Brain microvascular endothelial cell (primary cell): ENCODE measurements around the gene GREB1.

Experiments
- DNase-seq: peaks from one replicate; pipeline ENCODE4 v3.0.0-alpha.2; 2020
- H3K27ac ChIP-seq: fragments of 250-450 bp; sonication (Bioruptor Pico); 2 replicates; pipeline ENCODE4 v1.5.1; 2020; ENCODE audit warnings: mild to moderate bottlenecking, moderate library complexity
- H3K27me3 ChIP-seq: fragments of 250-450 bp; sonication (Bioruptor Pico); replicated peaks from 2 replicates; pipeline ENCODE4 v1.5.1; 2020; ENCODE audit warnings: mild to moderate bottlenecking
- H3K36me3 ChIP-seq: fragments of 250-450 bp; sonication (Bioruptor Pico); replicated peaks from 2 replicates; pipeline ENCODE4 v1.5.1; 2020; ENCODE audit warnings: mild to moderate bottlenecking
- H3K4me3 ChIP-seq: 2 replicates; pipeline ENCODE4 v1.5.1; 2011; ENCODE audit warnings: low read depth, mild to moderate bottlenecking, control low read depth, low read length, moderate library complexity
- in situ Hi-C: cut with HindIII; loops from 2 replicates; pipeline ENCODE4 v1.10.0; 2017; ENCODE audit warnings: low sequenced_read_pairs, low pct_ligation_motif_present
- TF ChIP-seq, protein P1 (sequence below): IDR thresholded peaks from 2 replicates; pipeline ENCODE4 v1.5.1; 2011; ENCODE audit warnings: low read depth, mild to moderate bottlenecking, moderate library complexity, low read length, control low read depth, inconsistent platforms; ENCODE audit errors: missing control alignments

Gene GREB1

GRCh38 chr2:11499081-11499743, 34.6 kb upstream of the GREB1 start:
- no peak overlapping the region for H3K4me3 ChIP-seq
- peaks cover 2% of the 10 kb centered on the region for H3K27me3 ChIP-seq
- H3K27ac ChIP-seq: no peak overlapping the region
- in situ Hi-C loops: no loop called here
- TF ChIP-seq, protein P1, sequence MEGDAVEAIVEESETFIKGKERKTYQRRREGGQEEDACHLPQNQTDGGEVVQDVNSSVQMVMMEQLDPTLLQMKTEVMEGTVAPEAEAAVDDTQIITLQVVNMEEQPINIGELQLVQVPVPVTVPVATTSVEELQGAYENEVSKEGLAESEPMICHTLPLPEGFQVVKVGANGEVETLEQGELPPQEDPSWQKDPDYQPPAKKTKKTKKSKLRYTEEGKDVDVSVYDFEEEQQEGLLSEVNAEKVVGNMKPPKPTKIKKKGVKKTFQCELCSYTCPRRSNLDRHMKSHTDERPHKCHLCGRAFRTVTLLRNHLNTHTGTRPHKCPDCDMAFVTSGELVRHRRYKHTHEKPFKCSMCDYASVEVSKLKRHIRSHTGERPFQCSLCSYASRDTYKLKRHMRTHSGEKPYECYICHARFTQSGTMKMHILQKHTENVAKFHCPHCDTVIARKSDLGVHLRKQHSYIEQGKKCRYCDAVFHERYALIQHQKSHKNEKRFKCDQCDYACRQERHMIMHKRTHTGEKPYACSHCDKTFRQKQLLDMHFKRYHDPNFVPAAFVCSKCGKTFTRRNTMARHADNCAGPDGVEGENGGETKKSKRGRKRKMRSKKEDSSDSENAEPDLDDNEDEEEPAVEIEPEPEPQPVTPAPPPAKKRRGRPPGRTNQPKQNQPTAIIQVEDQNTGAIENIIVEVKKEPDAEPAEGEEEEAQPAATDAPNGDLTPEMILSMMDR: no peak
- DNase-seq: no peak
- H3K36me3 ChIP-seq: no peaks in the 10 kb centered on the region

- Histone ChIP-seq H3K4me3 (no peak overlapping the region), H3K27me3 (peaks cover 2% of the 10 kb centered on the region), H3K27ac (no peak overlapping the region), H3K36me3 (no peaks in the 10 kb centered on the region)
- DNase-seq: no peak
- TF ChIP-seq, protein P1: no peak
- in situ Hi-C loops: no loop called here
These were observed 33.0 kb upstream of the GREB1 start for GRCh38 chr2:11500702-11501303.

DNA sequence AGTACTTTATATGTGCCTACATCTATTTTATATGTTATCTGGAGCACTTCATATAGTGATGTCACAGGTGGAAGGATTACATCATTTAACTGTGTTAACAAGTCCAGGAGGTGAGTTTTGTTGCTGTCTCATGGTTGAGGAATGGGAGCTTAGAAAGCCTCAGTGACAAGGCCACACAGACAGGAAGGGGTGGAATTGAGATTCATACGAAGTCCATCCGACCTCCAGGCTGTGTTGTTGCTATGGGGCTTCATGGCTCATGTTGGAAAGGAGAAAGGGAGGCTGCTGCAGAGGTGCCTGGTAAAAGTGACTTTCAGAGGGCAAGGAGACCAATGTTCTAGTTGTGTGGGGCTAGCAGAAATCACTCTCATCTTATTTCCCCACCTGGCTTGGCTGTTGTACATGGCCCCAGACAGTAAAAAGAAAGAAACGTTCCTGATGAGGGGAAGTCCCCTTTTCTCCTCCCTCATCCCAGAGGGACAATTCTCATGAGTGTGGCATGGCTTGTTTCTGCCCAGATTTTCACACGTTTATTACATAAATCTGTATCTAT, 31.0 kb upstream of the GREB1 start:
- Histone ChIP-seq H3K4me3 (no peak overlapping the region), H3K27ac (no peak overlapping the region), H3K27me3 (peaks cover 2% of the 10 kb centered on the region), H3K36me3 (no peaks in the 10 kb centered on the region)
- in situ Hi-C loops: no loop called here
- DNase-seq: no peak
- TF ChIP-seq, protein P1: no peak

DNA sequence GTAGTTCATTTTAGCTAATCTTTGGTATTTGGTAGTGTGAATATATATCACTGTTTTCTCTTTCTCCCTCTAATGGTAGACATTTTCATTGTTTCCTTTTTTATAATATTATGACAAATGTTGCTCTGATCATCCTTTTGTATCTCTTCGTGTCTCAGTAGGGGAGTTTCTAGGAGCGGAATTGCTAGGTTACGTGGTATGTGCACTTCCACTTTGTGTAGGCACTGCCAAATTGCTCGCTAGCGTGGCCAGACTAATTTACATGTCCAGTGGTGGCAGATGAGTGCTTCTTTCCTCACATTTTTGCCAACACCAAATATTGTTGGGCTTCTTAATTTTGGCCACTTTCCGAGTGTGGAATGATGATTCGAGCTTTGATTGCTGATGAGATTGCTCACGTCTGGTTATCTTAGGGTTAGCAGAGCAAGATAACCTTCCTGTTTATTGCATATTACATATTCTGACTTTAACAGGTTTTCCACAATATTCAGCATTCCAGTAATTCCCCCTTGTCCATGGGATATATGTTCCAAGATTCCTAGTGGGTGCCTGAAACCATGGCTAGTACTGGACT, 30.4 kb upstream of the GREB1 start:
- no peak for DNase-seq
- TF ChIP-seq, protein P1: no peak
- in situ Hi-C loops: no loop called here

DNA sequence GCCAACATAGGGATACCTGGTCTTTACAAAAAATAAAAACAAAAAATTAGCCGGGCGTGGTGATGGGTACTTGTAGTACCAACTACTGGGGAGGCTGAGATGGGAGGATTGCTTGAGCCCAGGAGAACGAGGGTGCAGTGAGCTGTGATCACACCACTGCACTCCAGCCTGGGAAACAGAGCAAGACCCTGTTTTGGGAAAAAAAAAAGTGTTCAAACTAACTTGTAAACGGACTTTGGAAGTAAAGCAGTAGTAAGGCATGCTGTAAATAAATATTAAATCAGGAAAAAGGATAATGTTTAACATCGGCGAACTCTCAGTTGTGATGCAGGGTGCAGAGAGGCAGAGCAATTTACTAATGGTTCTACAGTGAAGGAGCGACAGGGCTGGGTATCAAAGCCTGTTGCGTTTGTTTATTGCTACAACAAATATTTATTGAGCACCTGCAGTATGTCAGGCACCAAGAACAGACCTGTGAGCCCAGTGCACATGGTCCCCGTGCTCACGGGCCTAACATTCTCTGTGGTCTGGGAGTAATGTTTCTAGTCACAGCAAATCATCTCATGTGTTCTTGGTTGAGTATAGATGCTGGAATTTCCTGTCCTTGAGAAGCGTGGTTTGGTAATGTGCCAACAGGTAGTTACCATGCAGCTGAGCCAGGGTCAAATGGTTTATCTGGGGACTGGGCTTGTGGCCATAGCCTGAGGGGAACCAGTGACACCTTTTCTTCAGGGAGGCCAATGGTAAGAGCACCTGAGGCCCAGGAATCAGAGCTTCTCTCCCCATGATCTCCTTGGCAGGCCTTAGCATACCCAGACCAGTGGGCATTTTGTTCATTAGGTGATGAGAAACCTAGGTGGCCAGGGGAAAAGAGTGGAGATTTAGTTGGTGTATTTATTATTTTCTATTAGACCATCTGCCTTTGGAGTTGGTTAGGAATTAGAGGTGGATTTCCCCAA, 27.9 kb upstream of the GREB1 start:
- DNase-seq: no peak
- Histone ChIP-seq H3K36me3 (no peaks in the 10 kb centered on the region), H3K27me3 (no peaks in the 10 kb centered on the region), H3K4me3 (no peak overlapping the region), H3K27ac (no peak overlapping the region)
- in situ Hi-C loops: no loop called here
- TF ChIP-seq, protein P1: no peak

More for the DNA sequence above, 30.4 kb upstream of the GREB1 start:
- peaks cover 2% of the 10 kb centered on the region for H3K27me3 ChIP-seq
- no peak overlapping the region for H3K27ac ChIP-seq
- no peaks in the 10 kb centered on the region for H3K36me3 ChIP-seq
- H3K4me3 ChIP-seq: no peak overlapping the region
